HAP-1 (cell line): ENCODE results near the gene TRPV2.
"Not testable (repeated sequence)": the region's sequence is repeated elsewhere in the genome, so short reads cannot be mapped to it uniquely, and the experiment has no call there.

Experiments
- DNase-seq, 2 experiments: peaks; one replicate each; pipeline ENCODE4 v3.0.0-alpha.2; 2016 to 2020; ENCODE audit warnings: low spot score in 2 of 2
- H3K27me3 ChIP-seq: fragments of 250-450 bp; sonication (Bioruptor Pico); 2 replicates; pipeline ENCODE4 v1.5.1; 2020; ENCODE audit warnings: low read depth, mild to moderate bottlenecking, moderate library complexity
- H3K36me3 ChIP-seq: fragments of 250-450 bp; sonication (Bioruptor Pico); replicated peaks from 2 replicates; pipeline ENCODE4 v1.5.1; 2020; ENCODE audit warnings: mild to moderate bottlenecking
- H3K4me1 ChIP-seq: fragments of 250-450 bp; sonication (Bioruptor Pico); 2 replicates; pipeline ENCODE4 v1.5.1; 2020; ENCODE audit warnings: mild to moderate bottlenecking
- H3K4me3 ChIP-seq: fragments of 250-450 bp; sonication (Bioruptor Pico); 2 replicates; pipeline ENCODE4 v1.5.1; 2020; ENCODE audit warnings: mild to moderate bottlenecking, moderate library complexity
- H3K9me3 ChIP-seq: fragments of 250-450 bp; sonication (Bioruptor Pico); 2 replicates; pipeline ENCODE4 v1.5.1; 2020; ENCODE audit warnings: mild to moderate bottlenecking, moderate library complexity
- in situ Hi-C: fragments of 300-500 bp; cut with MboI; formaldehyde crosslinking; loops from 3 replicates; pipeline ENCODE4 v1.14.3; 2020; ENCODE audit warnings: low sequenced_read_pairs, inconsistent platforms, mixed read lengths

Gene TRPV2

DNA sequence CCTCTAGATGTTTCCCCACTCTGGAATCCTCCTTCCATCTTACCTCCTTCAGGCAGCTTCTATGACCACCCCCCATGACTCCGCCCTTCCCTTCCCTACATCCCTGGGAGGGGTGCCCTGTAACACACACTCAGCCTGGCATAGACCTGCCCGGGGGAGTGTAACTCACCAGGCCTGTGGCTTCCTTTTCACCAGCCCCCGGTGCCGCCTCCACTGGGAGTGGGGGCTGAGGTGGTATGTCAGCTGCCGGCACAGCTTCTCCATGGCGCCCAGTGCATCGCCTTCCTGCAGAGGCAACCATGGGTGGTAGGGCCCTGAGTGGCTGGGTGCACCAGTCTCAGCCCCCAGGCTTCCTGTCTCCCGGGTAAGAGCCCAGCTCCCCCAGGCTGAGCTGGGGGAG, 32.3 kb downstream of the TRPV2 start:
- peaks cover 3% of the 10 kb centered on the region for H3K4me1 ChIP-seq
- H3K27me3 ChIP-seq = no peaks in the 10 kb centered on the region
- no peaks in the 10 kb centered on the region for H3K9me3 ChIP-seq
- H3K36me3 ChIP-seq = peaks cover 79% of the 10 kb centered on the region
- in situ Hi-C loops = no loop called here
- DNase-seq = peak in 1 of 2 experiments; percentile 39
- no peak overlapping the region for H3K4me3 ChIP-seq

DNA sequence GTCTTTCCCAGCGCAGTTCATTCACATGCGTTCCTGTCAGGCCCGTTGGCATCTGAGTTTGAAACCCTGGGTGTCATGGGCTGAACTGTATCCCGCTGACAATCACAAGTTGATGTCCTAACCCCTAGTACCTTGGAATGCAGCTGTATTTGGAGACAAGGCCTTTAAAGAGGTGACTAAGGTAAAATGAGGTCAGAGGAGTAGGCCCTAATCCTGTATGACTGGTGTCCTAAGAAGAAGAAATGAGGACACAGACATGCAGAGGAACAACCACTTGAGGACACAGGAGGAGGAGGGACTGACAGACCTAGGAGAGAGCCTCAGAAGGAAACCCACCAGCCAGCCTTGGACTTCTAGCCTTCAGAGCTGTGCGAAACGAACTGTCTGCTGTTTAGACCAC, 33.1 kb downstream of the TRPV2 start:
- DNase-seq = no peak
- Histone ChIP-seq H3K36me3 (peaks cover 71% of the 10 kb centered on the region), H3K4me1 (no peaks in the 10 kb centered on the region; the same call in 1 of the 2 replicates), H3K9me3 (no peaks in the 10 kb centered on the region), H3K4me3 (no peak overlapping the region), H3K27me3 (no peaks in the 10 kb centered on the region)
- in situ Hi-C loops = no loop called here

DNA sequence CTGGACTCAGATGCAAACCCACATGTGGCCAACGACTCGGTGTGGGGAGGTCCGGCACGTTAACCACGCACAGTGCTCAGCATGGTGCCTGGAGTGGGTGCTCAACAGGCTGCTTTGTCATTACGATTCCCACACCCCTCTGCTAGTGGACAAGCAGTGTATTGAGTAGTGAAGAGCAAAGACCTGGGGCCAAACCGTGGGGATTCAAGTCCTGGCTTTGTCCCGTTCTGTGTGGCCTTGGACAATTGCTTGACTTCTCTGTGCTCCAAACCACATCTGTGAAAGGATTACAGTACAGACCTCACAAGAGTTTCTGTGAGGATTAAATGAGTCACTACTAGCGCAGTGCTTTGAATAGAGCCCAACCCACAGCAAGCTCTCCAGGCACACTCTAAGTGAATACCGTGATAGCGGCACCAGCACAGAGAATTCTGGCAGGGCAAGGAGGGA, 33.8 kb downstream of the TRPV2 start:
- no peaks in the 10 kb centered on the region for H3K9me3 ChIP-seq
- H3K36me3 ChIP-seq = peaks cover 64% of the 10 kb centered on the region
- H3K4me1 ChIP-seq = no peaks in the 10 kb centered on the region; the same call in 1 of the 2 replicates
- no peaks in the 10 kb centered on the region for H3K27me3 ChIP-seq
- DNase-seq = peak in 1 of 2 experiments; percentile 24
- in situ Hi-C loops = no loop called here
- no peak overlapping the region for H3K4me3 ChIP-seq

DNA sequence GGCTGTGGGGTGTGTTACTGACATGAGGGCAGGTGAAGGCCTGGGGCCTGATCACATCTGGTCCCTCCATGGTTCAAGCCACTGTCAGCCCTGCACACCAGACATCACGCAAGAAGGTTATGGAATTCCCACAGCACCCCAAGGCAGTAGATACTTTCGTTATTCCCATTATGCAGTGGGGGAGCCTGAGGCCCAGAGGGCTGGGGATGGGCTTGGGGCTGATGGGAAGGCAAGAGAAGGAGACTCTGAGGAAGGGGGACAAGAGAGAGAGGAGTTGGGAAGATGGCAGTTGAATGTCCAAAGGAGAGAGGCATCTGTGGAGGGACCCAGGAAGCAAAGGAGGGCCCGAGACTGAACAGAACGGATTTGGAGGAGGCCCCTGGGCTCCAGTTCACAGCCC, 34.7 kb downstream of the TRPV2 start:
- in situ Hi-C loops = loop anchor here (5.0 kb wide), 1 partner anchor 72 kb away; no protein-coding TSS in a partner anchor
- no peaks in the 10 kb centered on the region for H3K4me1 ChIP-seq
- no peak overlapping the region for H3K4me3 ChIP-seq
- no peaks in the 10 kb centered on the region for H3K27me3 ChIP-seq
- H3K9me3 ChIP-seq = no peaks in the 10 kb centered on the region
- DNase-seq = no peak
- H3K36me3 ChIP-seq = peaks cover 56% of the 10 kb centered on the region

DNA sequence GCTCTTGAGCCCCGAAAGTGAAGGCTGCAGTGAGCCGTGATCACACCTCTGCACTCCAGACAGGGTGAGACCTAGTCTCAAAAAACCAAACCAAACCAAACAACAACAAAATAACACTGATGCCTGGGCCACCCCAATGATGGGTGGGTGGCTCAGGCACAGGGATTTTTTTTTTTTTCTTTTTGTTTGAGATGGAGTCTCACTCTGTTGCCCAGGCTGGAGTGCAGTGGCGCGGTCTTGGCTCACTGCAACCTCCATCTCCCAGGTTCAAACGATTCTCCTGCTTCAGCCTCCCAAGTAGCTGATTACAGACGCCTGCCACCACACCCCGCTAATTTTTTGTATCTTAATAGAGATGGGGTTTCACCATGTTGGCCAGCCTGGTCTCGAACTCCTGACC, 36.9 kb downstream of the TRPV2 start:
- not testable (repeated sequence) for DNase-seq, H3K27me3 ChIP-seq, H3K9me3 ChIP-seq, H3K4me3 ChIP-seq, H3K4me1 ChIP-seq
- H3K36me3 ChIP-seq = peaks cover 33% of the 10 kb centered on the region
- in situ Hi-C loops = loop anchor here (5.0 kb wide), 1 partner anchor 70 kb away; no protein-coding TSS in a partner anchor

DNA sequence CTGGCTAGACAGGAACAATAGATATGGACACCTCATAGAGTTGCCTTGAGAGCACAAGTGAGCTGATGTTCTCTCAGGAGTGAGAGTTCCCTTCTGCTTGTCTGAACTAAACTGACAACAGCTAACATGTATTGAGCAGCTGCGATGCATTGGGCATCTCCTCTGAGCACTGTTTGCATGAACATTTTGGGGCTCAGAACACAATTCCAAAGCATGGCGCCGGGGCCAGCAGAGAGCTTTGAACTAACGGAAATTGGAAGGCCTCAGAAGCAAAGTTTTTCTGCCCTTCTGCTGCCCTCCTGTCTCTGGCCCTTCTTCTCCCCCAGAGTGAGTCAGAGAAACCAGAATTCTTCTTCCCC, 38.1 kb downstream of the TRPV2 start:
- in situ Hi-C loops = loop anchor here (5.0 kb wide), 1 partner anchor 69 kb away; no protein-coding TSS in a partner anchor
- no peak for DNase-seq
- peaks cover 21% of the 10 kb centered on the region for H3K36me3 ChIP-seq
- no peaks in the 10 kb centered on the region for H3K27me3 ChIP-seq
- H3K9me3 ChIP-seq = no peaks in the 10 kb centered on the region
- no peaks in the 10 kb centered on the region for H3K4me1 ChIP-seq
- H3K4me3 ChIP-seq = no peak overlapping the region

DNA sequence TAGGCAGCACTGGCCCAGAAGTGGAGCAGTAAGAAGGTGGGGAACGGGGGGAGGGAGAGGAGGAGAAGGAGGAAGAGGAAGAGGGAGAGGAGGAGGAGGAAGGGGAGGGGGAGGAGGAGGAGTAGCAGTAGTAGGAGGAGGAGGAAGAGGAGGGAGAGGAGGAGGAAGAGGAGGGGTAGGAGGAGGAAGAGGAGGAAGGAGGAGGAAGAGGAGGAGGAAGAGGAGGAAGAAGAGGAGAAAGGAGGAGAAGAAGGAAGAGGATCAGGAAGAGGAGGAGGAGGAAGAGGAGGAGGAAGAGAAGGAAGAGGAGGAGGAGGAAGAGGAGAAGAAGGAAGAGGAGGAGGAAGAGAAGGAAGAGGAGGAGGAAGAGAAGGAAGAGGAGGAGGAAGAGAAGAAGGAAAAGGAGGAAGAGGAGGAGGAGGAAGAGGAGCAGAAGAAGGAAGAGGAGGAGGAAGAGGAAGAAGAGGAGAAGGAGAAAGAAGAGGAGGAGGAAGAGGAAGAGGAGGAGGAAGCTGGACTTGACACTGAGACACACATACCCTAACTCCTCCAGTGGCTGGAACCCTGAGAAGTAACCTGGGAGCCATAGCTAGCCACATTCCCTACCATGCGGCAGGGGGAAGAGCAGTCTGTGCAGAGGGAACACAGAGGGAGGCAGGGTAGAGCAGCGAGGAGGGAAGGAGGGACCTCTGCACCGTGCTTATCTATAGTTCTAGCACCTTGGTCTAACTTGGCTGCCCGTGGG, 40.8 kb downstream of the TRPV2 start:
- H3K27me3 ChIP-seq = no peaks in the 10 kb centered on the region
- no peaks in the 10 kb centered on the region for H3K9me3 ChIP-seq
- DNase-seq = no peak
- H3K4me3 ChIP-seq = no peak overlapping the region
- in situ Hi-C loops = no loop called here
- peaks cover 3% of the 10 kb centered on the region for H3K36me3 ChIP-seq
- H3K4me1 ChIP-seq = no peaks in the 10 kb centered on the region

DNA sequence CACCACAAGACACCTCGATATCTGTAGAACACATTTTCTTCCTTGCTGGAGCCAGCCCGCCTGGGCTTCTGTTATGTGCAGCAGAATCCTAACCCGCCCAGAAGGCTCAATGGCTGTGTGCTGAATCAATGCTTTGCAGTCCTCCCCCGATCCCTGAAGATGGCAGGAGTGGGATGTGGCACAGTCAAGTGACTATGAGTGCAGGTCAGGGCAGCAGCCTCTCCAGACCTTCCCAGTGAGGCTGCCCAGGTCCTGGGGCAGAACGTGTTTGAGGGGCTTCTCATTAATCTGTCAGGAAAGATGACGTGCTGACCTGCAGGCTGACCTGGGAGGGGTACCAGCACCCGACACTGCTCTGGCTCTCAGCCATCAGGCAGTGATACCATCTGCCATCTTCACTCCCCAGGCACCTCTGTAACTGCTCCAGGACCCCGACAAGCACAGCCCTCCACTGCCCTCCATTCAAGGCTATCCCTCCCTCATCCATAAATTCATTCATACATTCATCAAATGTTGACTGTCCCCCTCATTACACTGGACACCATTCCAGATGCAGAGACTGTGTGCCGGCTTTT, 41.5 kb downstream of the TRPV2 start:
- no peaks in the 10 kb centered on the region for H3K27me3 ChIP-seq
- peaks cover 3% of the 10 kb centered on the region for H3K36me3 ChIP-seq
- no peaks in the 10 kb centered on the region for H3K9me3 ChIP-seq
- no peak for DNase-seq
- H3K4me3 ChIP-seq = no peak overlapping the region
- no peaks in the 10 kb centered on the region for H3K4me1 ChIP-seq
- in situ Hi-C loops = no loop called here

DNA sequence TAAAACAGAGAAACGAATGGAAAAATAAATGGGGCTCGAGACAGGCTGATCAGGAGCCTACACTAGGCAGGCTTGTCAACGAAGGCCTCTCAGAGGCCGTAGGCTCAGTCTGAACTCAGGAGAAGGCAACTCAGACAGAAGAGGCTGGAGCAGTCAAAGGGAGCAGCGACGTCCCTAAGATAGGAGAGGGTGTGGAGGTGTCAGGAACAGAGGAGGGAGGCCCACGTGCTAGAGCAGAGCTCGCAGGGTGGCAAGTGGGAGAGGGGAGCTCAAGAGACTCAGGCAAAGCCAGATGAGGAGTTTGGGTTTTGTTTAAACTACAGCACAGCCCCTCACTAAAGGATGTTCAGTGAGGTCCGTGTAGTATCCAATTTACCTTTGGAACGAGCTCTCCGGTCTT, 43.9 kb downstream of the TRPV2 start:
- in situ Hi-C loops = no loop called here
- Histone ChIP-seq H3K36me3 (peaks cover 8% of the 10 kb centered on the region), H3K27me3 (no peaks in the 10 kb centered on the region), H3K9me3 (no peaks in the 10 kb centered on the region), H3K4me3 (no peak overlapping the region), H3K4me1 (no peaks in the 10 kb centered on the region)
- DNase-seq = no peak

DNA sequence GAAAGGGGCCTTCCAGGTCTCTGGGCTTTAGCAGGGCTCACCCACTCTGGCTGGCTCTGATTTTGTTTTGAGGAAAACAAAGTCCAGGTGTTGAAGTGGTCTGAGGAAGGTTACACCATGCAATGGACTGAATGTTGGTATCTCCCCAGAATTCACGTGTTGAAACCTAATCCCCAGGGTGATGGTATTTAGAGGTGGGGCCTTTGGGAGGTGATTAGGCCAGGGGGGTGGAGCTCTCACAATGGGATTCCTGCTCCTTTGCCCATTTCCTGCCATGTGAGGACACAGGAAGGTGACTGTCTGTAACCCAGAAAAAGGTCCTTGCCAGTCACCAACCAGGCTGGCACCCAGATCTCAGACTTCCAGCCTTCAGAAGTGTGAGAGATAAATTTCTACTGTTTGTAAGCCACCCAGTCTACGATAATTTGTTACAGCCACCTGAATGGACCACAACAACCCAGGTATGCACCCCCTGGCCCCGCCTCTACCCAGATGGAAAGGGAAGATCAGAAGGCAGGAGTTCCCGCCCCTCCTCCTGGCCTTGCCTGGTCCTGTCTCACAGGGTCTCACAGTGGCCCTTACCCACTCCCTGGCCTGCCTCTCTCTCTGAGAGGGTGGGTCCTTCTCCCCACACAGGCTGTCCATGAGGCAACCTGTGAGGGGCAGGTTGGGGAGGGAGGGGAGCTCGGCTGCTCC, 44.6 kb downstream of the TRPV2 start:
- Histone ChIP-seq H3K36me3 (peaks cover 8% of the 10 kb centered on the region), H3K4me3 (no peak overlapping the region), H3K9me3 (no peaks in the 10 kb centered on the region), H3K4me1 (no peaks in the 10 kb centered on the region), H3K27me3 (no peaks in the 10 kb centered on the region)
- no peak for DNase-seq
- in situ Hi-C loops = no loop called here

DNA sequence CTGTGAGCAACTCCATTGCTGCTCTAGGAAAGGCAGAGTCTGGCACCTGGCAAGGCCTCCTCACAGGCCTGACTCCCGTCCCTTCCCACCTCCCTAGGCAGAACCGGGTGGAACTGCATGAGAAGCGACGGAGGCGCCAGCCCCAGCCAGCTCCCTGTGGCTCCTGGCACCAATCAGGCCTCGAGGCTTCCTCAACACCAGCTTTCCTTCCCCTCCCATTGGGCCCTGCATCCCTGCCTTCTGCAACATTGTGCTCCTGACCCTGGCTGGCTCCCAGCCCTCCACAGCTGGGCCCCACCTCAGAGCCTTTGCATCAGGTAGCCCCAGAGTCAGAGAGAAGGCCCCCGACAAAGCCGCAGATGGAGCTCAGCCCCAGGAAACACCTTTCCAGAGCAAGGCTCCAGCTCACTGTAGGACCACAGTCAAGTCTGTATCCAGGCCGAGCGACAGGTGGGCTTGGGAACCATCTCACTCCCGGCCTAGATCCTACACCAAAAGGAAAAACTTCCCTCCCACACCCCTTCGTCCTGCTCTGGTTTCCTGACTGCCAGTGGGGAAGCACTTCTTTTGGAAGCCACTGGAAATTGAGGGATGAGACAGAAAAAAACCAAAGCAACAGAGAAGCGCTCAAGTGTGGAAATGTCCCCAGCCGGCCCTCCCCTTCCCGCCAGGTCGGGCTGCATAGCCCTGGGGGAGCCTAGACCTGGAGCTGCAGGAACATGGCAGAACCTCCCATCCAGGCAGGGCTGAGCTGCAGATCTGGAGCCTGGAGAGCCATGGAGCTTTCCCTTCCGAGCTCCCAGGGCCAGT, 45.6 kb downstream of the TRPV2 start:
- Histone ChIP-seq H3K9me3 (no peaks in the 10 kb centered on the region), H3K4me3 (no peak overlapping the region), H3K27me3 (no peaks in the 10 kb centered on the region), H3K36me3 (peaks cover 8% of the 10 kb centered on the region), H3K4me1 (no peaks in the 10 kb centered on the region)
- DNase-seq = no peak
- in situ Hi-C loops = no loop called here

DNA sequence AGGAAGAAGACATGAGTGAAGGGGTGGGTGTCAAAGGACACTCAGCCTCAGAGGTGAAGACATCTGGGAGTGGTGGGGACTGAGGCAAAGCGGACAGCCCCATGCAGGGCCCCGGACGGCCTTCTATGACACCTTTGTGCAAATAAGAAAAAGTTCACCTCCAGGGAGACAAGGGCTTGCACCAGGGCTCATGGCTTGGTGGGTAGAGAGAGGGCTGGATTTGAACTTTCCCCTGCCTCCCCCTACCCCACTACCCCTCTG, 46.2 kb downstream of the TRPV2 start:
- Histone ChIP-seq H3K36me3 (peaks cover 8% of the 10 kb centered on the region), H3K4me3 (no peak overlapping the region), H3K27me3 (no peaks in the 10 kb centered on the region), H3K9me3 (no peaks in the 10 kb centered on the region), H3K4me1 (no peaks in the 10 kb centered on the region)
- in situ Hi-C loops = no loop called here
- no peak for DNase-seq

DNA sequence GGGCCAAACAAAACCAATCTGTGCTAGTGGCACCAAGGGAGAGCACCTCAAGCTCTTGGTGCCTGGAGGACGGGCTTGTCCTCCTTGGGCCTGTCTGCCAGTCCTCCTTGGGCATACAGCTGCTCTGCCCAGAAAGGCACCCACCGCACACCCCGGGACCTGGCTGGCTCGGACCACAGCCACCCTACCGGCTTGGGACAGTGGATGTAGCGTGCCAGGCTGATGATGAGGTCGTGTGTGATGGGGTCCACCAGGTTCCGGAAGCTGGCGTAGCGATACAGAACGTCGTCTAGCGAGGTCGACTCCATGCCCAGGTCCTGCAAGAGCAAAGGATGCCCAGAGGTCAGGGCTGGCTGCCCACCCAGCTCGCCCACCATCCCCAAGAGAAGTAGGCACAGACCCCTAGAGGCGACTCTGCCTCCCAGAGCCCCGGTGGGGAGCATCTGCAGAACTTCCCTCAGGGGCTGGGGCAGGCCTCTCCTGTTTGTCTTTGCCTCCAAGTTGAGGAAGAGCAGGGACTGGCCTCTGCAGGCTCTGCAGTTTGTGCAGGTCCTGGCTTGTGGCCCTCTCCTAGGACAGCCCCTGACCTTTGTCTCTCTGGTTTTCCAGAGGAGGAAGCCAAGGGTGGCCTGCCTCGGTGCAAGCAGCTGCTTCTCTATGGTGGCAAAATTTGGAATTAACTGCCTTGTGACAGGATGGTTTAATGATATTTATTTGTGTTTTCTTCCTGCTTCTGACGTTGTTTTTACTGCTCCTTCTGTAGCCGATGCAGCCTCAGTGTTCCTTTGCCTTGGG, 46.9 kb downstream of the TRPV2 start:
- in situ Hi-C loops = no loop called here
- Histone ChIP-seq H3K4me3 (no peak overlapping the region), H3K4me1 (no peaks in the 10 kb centered on the region), H3K9me3 (no peaks in the 10 kb centered on the region), H3K36me3 (peaks cover 8% of the 10 kb centered on the region), H3K27me3 (no peaks in the 10 kb centered on the region)
- no peak for DNase-seq
